ENCODE results near the gene DGLUCY.

DGLUCY gene

DNA sequence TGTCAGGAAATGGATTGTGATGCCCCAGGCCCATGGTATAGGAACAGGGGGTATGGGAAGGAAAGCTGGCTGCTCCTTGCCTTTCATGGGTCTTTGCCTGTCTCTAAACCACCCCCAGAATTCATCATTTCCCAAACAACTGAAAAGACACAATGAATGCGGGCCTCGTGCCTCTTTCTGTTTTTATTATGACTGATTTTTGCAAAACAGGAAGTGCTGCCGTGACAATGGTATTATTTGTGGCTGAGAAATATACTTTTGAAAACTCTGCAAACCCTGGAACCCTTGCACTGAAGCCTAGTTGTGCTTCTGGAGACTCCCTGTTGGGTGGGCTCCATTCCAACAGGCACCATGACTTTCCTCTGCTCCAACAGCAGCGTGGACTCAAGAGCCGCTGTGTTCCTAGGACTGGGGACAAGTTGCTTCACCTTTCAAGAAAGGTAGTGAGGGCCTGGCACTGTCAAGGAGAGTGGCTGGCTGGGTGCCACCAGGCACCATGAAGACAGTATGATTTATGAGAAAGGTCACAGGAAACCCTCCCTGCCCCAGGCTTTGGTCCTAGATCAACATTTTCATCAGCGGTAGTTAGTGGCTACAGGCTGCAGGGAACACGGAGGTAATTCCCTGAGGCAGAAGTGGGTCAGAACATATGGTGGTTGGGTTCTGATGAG lies 4.8 kb upstream of the DGLUCY start:
- peaks cover 7% of the 10 kb centered on the region for H3K4me1 ChIP-seq (ENCODE audit: control insufficient read depth, low read depth, low read length)
- no peaks in the 10 kb centered on the region for H3K9me3 ChIP-seq (ENCODE audit: control insufficient read depth, low read depth, low read length)
- no peak overlapping the region for H3K27ac ChIP-seq (ENCODE audit: low read length)

DNA sequence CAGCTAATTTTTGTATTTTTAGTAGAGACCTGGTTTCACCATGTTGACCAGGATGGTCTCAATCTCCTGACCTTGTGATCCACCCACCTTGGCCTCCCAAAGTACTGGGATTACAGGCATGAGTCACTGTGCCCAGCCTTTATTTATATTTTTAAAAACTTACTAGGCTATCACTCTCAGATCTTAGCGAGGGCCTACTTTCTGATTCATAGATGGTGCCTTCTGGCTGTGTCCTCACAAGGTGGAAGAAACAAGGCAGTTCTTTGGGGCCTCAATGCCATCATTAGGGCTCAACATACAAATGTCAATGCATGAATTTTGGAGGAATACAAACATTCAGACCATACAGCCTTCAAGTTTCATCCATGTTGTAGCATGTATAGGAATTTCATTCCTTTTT lies 2.4 kb upstream of the DGLUCY start:
- Histone ChIP-seq H3K36me3 (ENCODE audit: control insufficient read depth, low read depth, low read length) (no peaks in the 10 kb centered on the region), H3K4me3 (ENCODE audit: low read length) (no peak overlapping the region), H3K9ac (ENCODE audit: low read length) (no peak overlapping the region), H3K4me1 (ENCODE audit: control insufficient read depth, low read depth, low read length) (peaks cover 23% of the 10 kb centered on the region), H3K27ac (ENCODE audit: low read length) (no peak overlapping the region), H3K9me3 (ENCODE audit: control insufficient read depth, low read depth, low read length) (no peaks in the 10 kb centered on the region), H3K27me3 (ENCODE audit: control insufficient read depth, insufficient read depth, low read length) (no peaks in the 10 kb centered on the region)

More for the DNA sequence above, 4.8 kb upstream of the DGLUCY start:
- no peaks in the 10 kb centered on the region for H3K27me3 ChIP-seq (ENCODE audit: control insufficient read depth, insufficient read depth, low read length)
- H3K9ac ChIP-seq (ENCODE audit: low read length), result no peak overlapping the region
- no peak overlapping the region for H3K4me3 ChIP-seq (ENCODE audit: low read length)
- H3K36me3 ChIP-seq (ENCODE audit: control insufficient read depth, low read depth, low read length), result no peaks in the 10 kb centered on the region

DNA sequence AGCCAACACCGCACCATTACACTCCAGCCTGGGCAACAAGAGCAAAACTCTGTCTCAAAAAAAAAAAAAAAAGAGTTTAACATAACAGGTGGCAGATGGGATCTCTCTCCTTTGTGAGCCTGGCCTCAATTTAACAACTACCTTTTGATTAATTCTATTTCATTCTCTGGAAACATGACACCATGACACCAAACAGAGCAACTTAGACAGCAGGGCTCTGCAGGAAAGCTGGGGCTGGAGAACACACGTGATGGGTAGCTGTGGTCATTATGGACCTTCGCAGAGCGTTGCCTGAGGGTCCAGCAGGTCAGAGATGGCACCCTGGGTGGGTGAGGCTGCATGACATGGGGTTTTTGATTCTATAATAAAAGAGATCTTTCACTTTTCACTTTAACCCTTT lies 1.7 kb upstream of the DGLUCY start:
- H3K27me3 ChIP-seq (ENCODE audit: control insufficient read depth, insufficient read depth, low read length), result no peaks in the 10 kb centered on the region
- H3K4me3 ChIP-seq (ENCODE audit: low read length), result no peak overlapping the region
- H3K9me3 ChIP-seq (ENCODE audit: control insufficient read depth, low read depth, low read length), result no peaks in the 10 kb centered on the region
- no peak overlapping the region for H3K27ac ChIP-seq (ENCODE audit: low read length)
- peaks cover 27% of the 10 kb centered on the region for H3K4me1 ChIP-seq (ENCODE audit: control insufficient read depth, low read depth, low read length)
- H3K36me3 ChIP-seq (ENCODE audit: control insufficient read depth, low read depth, low read length), result no peaks in the 10 kb centered on the region
- H3K9ac ChIP-seq (ENCODE audit: low read length), result no peak overlapping the region

DNA sequence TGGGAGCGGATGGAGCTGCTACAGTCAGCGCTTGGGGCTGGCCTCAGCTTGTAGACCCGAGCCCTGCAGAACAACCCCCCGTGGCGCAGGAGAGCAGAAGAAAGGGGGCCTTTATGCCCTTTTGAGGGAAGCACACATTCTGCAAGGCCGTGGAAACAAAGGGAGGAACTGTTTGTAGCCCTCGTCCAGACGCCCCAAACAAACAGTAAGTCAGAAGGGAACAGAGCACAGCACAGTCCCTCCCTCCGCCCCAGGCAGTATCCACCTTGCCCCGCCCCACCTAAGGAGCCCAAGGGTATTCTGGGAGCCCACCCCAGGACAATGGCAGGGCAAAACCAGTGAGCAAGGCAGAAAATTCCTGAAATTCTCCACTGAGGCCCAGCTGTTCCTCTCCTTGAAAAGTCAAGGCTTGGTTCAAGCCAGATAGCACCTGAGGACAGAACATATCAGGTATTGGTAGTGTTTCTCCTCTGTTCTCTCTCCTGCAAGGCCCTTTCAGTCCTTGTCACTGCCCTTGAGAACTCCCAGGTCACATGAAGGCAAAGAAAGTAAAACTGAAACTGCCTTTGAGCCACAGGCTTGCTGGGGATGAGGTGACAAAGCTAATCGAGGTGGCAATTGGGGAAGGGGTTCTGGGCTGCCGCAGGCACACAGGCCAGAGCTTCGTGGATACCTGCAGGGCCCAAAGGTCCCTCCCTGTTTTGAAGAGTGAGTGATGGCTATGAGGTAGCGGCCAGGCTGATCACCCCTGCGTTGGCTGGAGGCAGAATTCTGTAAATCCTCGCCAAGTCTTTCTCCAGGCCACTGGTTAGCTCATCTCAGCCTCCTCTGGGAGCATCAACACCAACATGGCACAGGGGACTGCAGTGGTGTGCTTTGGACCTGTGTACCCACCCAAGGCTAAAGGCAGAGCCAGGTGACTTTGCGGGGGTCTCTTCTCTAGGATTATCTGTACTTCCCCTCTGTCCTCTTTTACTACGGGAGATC lies 499 bp downstream of the DGLUCY start:
- H3K27ac ChIP-seq (ENCODE audit: low read length), result peak overlapping the region; percentile 71
- no peaks in the 10 kb centered on the region for H3K27me3 ChIP-seq (ENCODE audit: control insufficient read depth, insufficient read depth, low read length)
- no peaks in the 10 kb centered on the region for H3K36me3 ChIP-seq (ENCODE audit: control insufficient read depth, low read depth, low read length)
- peak overlapping the region; percentile 55 for H3K4me3 ChIP-seq (ENCODE audit: low read length)
- peak overlapping the region; percentile 80 for H3K9ac ChIP-seq (ENCODE audit: low read length)
- peaks cover 36% of the 10 kb centered on the region for H3K4me1 ChIP-seq (ENCODE audit: control insufficient read depth, low read depth, low read length)
- H3K9me3 ChIP-seq (ENCODE audit: control insufficient read depth, low read depth, low read length), result no peaks in the 10 kb centered on the region

DNA sequence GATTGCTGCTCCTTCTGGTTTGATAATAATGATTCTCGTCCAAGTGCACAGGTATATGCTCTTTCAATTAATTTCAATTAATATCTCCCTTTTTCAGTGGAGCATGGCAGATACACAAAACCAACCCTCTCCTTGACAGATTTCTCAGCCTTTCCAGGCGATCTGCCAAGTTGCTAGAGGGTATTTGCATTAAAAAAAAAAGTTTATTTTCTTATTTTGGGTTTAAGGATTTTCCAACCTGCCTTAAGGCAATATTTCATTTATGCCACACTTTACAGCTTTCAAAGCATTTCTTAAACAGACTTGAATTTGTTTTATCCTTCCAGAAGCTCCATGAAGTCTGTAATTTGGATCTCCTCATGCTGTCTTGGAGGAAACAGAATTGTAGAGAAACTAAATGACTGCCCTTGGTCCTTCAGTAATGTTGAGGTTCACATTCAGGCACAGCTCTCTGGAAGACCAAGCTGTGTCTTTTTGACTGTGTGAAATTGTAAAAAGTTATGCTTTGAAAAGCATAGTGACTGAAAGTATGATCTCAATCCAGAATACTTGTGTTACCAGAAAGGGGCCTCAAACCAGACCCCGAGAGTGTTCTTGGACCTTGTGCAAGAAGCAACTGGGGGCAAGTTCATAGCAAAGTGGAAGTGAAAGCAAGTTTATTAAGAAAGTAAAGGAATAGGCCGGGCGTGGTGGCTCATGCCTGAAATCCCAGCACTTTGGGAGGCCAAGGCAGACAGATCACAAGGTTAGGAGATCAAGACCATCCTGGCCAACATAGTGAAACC lies 2.3 kb downstream of the DGLUCY start:
- Histone ChIP-seq H3K27ac (ENCODE audit: low read length) (no peak overlapping the region), H3K4me3 (ENCODE audit: low read length) (no peak overlapping the region), H3K4me1 (ENCODE audit: control insufficient read depth, low read depth, low read length) (peaks cover 36% of the 10 kb centered on the region), H3K9me3 (ENCODE audit: control insufficient read depth, low read depth, low read length) (no peaks in the 10 kb centered on the region), H3K27me3 (ENCODE audit: control insufficient read depth, insufficient read depth, low read length) (no peaks in the 10 kb centered on the region), H3K36me3 (ENCODE audit: control insufficient read depth, low read depth, low read length) (no peaks in the 10 kb centered on the region), H3K9ac (ENCODE audit: low read length) (no peak overlapping the region)

DNA sequence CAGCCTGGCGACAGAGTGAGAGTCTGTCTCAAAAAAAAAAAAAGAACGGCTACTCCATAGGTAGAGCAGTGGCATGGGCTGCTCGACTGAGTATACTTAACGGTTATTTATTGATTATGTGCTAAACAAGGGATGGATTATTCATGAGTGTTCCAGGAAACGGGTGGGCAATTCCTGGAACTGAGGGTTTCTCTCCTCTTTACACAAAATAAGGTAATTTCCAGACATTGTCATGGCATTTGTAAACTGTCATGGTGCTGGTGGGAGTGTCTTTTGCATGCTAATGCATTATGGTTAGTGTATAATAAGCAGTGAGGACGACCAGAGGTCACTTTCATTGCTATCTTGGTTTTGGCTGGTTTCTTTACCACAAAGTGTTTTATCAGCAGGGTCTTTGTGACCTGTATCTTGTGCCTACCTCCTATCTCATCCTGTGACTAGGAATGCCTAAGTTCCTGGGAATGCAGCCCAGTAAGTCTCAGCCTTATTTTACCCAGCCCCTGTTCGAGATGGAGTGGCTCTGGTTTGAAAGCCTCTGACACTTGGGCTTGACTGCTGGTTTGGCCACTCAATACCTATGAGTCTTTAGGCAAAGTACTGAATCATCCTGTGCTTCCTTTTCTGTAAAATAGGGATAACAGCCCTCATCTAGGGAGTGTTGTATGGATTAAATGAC lies 3.2 kb downstream of the DGLUCY start:
- Histone ChIP-seq H3K4me1 (ENCODE audit: control insufficient read depth, low read depth, low read length) (peaks cover 36% of the 10 kb centered on the region), H3K27ac (ENCODE audit: low read length) (no peak overlapping the region), H3K9me3 (ENCODE audit: control insufficient read depth, low read depth, low read length) (no peaks in the 10 kb centered on the region), H3K9ac (ENCODE audit: low read length) (no peak overlapping the region), H3K27me3 (ENCODE audit: control insufficient read depth, insufficient read depth, low read length) (no peaks in the 10 kb centered on the region), H3K4me3 (ENCODE audit: low read length) (no peak overlapping the region), H3K36me3 (ENCODE audit: control insufficient read depth, low read depth, low read length) (no peaks in the 10 kb centered on the region)

DNA sequence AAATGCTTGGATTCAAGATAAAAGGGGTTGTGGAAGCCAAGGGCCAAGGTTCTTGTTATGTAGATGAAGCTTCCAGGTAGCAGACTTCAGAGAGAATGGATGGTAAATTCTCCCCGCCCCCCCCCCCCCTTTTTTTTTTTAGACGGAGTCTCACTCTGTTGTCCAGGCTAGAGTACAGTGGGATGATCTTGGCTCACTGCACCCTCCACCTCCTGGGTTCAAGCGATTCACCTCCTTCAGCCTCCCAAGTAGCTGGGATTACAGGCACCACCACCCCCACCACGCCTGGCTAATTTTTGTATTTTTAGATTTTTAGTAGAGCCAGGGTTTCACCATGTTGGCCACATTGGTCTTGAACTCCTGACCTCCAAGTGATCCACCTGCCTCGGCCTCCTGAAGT lies 4.1 kb downstream of the DGLUCY start:
- H3K4me3 ChIP-seq (ENCODE audit: low read length), result no peak overlapping the region
- H3K9me3 ChIP-seq (ENCODE audit: control insufficient read depth, low read depth, low read length), result no peaks in the 10 kb centered on the region
- H3K27me3 ChIP-seq (ENCODE audit: control insufficient read depth, insufficient read depth, low read length), result no peaks in the 10 kb centered on the region
- H3K9ac ChIP-seq (ENCODE audit: low read length), result no peak overlapping the region
- no peaks in the 10 kb centered on the region for H3K36me3 ChIP-seq (ENCODE audit: control insufficient read depth, low read depth, low read length)
- H3K27ac ChIP-seq (ENCODE audit: low read length), result no peak overlapping the region
- peaks cover 36% of the 10 kb centered on the region for H3K4me1 ChIP-seq (ENCODE audit: control insufficient read depth, low read depth, low read length)

DNA sequence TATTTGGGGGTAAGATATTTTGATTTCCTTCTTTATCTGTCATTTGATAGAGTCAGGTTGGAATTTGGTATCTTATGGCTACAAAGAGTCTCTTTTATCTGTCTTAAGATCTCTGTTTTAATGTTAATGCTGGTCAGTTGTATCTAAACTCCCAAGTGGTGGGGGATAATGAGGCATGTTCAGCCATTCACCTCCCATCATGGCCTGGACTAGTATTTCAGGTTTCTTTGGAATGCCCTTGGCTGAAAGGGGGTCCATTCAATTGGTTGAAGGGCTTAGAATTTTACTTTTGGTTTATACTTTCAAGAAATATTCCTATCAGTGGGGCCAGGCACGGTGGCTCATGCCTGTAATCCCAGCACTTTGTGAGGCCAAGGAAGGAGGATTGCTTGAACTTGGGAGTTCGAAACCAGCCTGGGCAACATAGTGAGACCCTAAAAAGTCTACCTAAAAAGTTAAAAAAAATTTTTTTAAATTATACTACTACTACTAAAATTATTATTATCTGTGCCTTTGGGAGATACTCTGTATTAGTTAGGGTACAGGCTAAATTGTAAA lies 4.7 kb downstream of the DGLUCY start:
- Histone ChIP-seq H3K9ac (ENCODE audit: low read length) (no peak overlapping the region), H3K9me3 (ENCODE audit: control insufficient read depth, low read depth, low read length) (no peaks in the 10 kb centered on the region), H3K4me1 (ENCODE audit: control insufficient read depth, low read depth, low read length) (peaks cover 32% of the 10 kb centered on the region), H3K4me3 (ENCODE audit: low read length) (no peak overlapping the region), H3K27me3 (ENCODE audit: control insufficient read depth, insufficient read depth, low read length) (no peaks in the 10 kb centered on the region), H3K36me3 (ENCODE audit: control insufficient read depth, low read depth, low read length) (no peaks in the 10 kb centered on the region), H3K27ac (ENCODE audit: low read length) (no peak overlapping the region)

DNA sequence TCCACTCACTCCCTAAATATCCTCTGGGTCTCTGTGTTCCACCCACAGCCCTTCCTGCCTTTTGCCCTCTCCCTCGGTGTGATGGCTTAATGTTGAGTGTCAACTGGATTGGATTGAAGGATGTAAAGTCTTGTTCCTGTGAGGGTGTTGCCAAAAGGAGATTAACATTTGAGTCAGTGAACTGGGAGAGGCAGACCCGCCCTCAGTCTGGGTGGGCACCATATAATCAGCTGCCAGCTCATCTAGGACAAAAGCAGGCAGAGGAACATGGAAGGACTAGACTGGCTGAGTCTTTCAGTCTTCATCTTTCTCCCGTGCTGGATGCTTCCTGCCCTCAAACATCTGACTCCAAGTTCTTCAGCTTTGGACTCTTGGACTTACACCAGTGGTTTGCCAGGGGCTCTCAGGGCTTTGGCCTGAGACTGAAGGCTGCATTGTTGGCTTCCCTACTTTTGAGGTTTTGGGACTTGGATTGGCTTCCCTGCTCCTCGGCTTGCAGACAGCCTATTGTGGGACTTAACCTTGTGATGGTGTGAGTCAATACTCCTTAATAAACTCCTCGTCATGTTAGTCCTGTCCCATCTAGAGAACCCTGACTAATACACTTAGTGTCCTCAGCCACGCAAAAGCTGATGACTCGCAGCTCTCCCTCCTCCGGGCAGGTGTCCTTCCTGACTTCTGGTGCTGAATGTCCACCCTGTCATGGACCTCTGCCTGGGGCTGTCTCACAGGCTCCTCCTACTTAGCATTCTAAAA lies 5.9 kb downstream of the DGLUCY start:
- H3K27me3 ChIP-seq (ENCODE audit: control insufficient read depth, insufficient read depth, low read length), result no peaks in the 10 kb centered on the region
- no peak overlapping the region for H3K4me3 ChIP-seq (ENCODE audit: low read length)
- no peaks in the 10 kb centered on the region for H3K9me3 ChIP-seq (ENCODE audit: control insufficient read depth, low read depth, low read length)
- H3K27ac ChIP-seq (ENCODE audit: low read length), result no peak overlapping the region
- H3K9ac ChIP-seq (ENCODE audit: low read length), result no peak overlapping the region
- no peaks in the 10 kb centered on the region for H3K36me3 ChIP-seq (ENCODE audit: control insufficient read depth, low read depth, low read length)
- H3K4me1 ChIP-seq (ENCODE audit: control insufficient read depth, low read depth, low read length), result peaks cover 23% of the 10 kb centered on the region

DNA sequence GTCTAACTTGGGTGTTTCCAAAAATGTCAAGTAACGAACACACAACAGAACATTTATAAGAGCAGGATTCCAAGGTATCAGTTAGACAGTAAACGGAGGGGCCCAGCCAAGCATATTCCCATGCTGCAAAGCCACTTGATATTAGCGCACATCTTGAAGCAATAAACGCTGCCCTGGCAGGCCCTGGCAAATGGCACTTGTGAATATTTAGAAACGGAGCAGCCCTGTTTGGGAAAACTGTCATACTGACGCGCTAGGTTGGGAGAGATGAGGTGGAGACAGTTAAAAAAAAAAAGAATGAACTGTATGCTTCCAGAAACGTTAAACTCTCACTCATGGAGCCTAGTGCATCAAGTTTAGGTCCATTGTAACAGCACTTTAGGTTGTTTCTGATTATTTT lies 9.3 kb downstream of the DGLUCY start:
- H3K27me3 ChIP-seq (ENCODE audit: control insufficient read depth, insufficient read depth, low read length), result no peaks in the 10 kb centered on the region
- peaks cover 2% of the 10 kb centered on the region for H3K4me1 ChIP-seq (ENCODE audit: control insufficient read depth, low read depth, low read length)
- no peaks in the 10 kb centered on the region for H3K9me3 ChIP-seq (ENCODE audit: control insufficient read depth, low read depth, low read length)
- H3K4me3 ChIP-seq (ENCODE audit: low read length), result no peak overlapping the region
- no peak overlapping the region for H3K9ac ChIP-seq (ENCODE audit: low read length)
- H3K27ac ChIP-seq (ENCODE audit: low read length), result no peak overlapping the region
- H3K36me3 ChIP-seq (ENCODE audit: control insufficient read depth, low read depth, low read length), result no peaks in the 10 kb centered on the region

All from iPS-18a (cell line).